HepG2 (cell line): ENCODE measurements around the gene CELF2. TPM values are rescaled to one million over a fixed set of nuclear protein-coding genes. Genes with fewer than 3 reads are reported as not detected.

ENCODE experiments used
- ATAC-seq: fragments of 200-7000 bp; cut with Tn5 transposase; 3 replicates; pipeline ENCODE4 v1.9.1; 2020; ENCODE audit warnings: mild to moderate bottlenecking, moderate library complexity
- BruUV-seq: library from RNA; stranded (reverse); fragments of 400-500 nt; replicated peaks from 2 replicates; lab custom pipeline; 2021; lab: Mats Ljungman, UMichigan
- CTCF ChIA-PET: fragments of 300-600 bp; formaldehyde crosslinking; extraction: SDS; loops from one replicate; lab custom pipeline; 2021; ENCODE audit warnings: low total read pairs, inconsistent platforms, low intra/inter-chr PET ratio; lab: Yijun Ruan, JAX
- POLR2A ChIA-PET: fragments of 350-600 bp; sonication (Branson Sonifier 250); formaldehyde crosslinking; loops from one replicate; lab custom pipeline; 2020; ENCODE audit warnings: antibody characterized with exemption, inconsistent platforms; lab: Yijun Ruan, JAX
- DNase-seq: peaks from one replicate; pipeline ENCODE4 v3.0.0-alpha.2; 2015; ENCODE audit warnings: low spot score
- FAIRE-seq: peaks from 3 replicates; lab custom pipeline; 2011; peaks lifted over from hg19 to GRCh38; lab: Jason Lieb, UNC
- H2AFZ ChIP-seq: one replicate; pipeline ENCODE4 v1.6.1; 2011; ENCODE audit warnings: low read length, inconsistent platforms
- H3K27ac ChIP-seq: fragments of 300-600 bp; 3 replicates; pipeline ENCODE4 v1.8.0; 2011; ENCODE audit warnings: mixed run types, mild to moderate bottlenecking, mixed read lengths, low read length, inconsistent platforms; ENCODE audit not compliant: insufficient read depth; ENCODE audit errors: extremely low read length
- H3K27me3 ChIP-seq, 2 experiments: fragments of 200-600 bp in 1 of 2; 2 replicates in 1 of 2; 3 replicates in 1 of 2; pipeline versions ENCODE4 v1.6.0 to v1.8.0; 2011; ENCODE audit warnings: low read length in 2 of 2, mild to moderate bottlenecking in 2 of 2, moderate library complexity in 2 of 2, inconsistent platforms in 1 of 2; ENCODE audit not compliant: insufficient read depth in 2 of 2, control insufficient read depth in 1 of 2
- H3K36me3 ChIP-seq, 2 experiments: fragments of 200-600 bp in 1 of 2; replicated peaks in 1 of 2; 2 replicates in 1 of 2; 3 replicates in 1 of 2; pipeline versions ENCODE4 v1.5.1 to v1.8.0; 2011; ENCODE audit warnings: low read length in 2 of 2, inconsistent platforms in 1 of 2; ENCODE audit not compliant: insufficient read depth in 2 of 2, control insufficient read depth in 1 of 2
- H3K4me1 ChIP-seq: 2 replicates; pipeline ENCODE4 v1.5.1; 2012; ENCODE audit warnings: low read length, inconsistent platforms; ENCODE audit not compliant: insufficient read depth
- H3K4me2 ChIP-seq: 2 replicates; pipeline ENCODE4 v1.6.0; 2011; ENCODE audit warnings: low read depth, low read length, inconsistent platforms
- H3K4me3 ChIP-seq, 3 experiments: fragments of 200-600 bp in 1 of 3; sonication (generic), shearing (Covaris generic) in 1 of 3; replicated peaks in 1 of 3; 2 replicates each; pipeline ENCODE4 v1.5.1; 2011 to 2016; ENCODE audit warnings: low read length in 3 of 3, inconsistent platforms in 2 of 3, low read depth in 2 of 3, mild to moderate bottlenecking in 2 of 3, control low read depth in 1 of 3, mixed read lengths in 1 of 3; ENCODE audit not compliant: insufficient read depth in 1 of 3
- H3K79me2 ChIP-seq: one replicate; pipeline ENCODE4 v1.6.1; 2011; ENCODE audit warnings: low read length, inconsistent platforms; ENCODE audit not compliant: insufficient read depth
- H3K9ac ChIP-seq: 2 replicates; pipeline ENCODE4 v1.6.0; 2011; ENCODE audit warnings: mild to moderate bottlenecking, low read depth, low read length, inconsistent platforms; ENCODE audit not compliant: insufficient read depth
- H3K9me3 ChIP-seq: 2 replicates; pipeline ENCODE4 v1.5.1; 2012; ENCODE audit warnings: mild to moderate bottlenecking, low read length
- H4K20me1 ChIP-seq: 2 replicates; pipeline ENCODE4 v1.6.0; 2011; ENCODE audit warnings: inconsistent platforms, mild to moderate bottlenecking, low read length, moderate library complexity; ENCODE audit not compliant: insufficient read depth
- IRX3 ChIP-seq: sonication (generic); formaldehyde crosslinking; IDR thresholded peaks from 2 replicates; pipeline ENCODE4 v1.8.1; 2023; ENCODE audit warnings: mild to moderate bottlenecking, low read depth, missing genetic modification reagents, borderline replicate concordance
- MAFK ChIP-seq, 2 experiments: IDR thresholded peaks in 1 of 2; conservative IDR thresholded peaks in 1 of 2; 2 replicates each; pipeline ENCODE4 v1.6.1; 2011; ENCODE audit warnings: improper control_type of control experiment in 2 of 2, low read length in 2 of 2
- NFATC3 ChIP-seq: sonication (generic); formaldehyde crosslinking; IDR thresholded peaks from 2 replicates; pipeline ENCODE4 v1.5.1; 2020; ENCODE audit warnings: mild to moderate bottlenecking, missing genetic modification reagents
- ZFP1 ChIP-seq: IDR thresholded peaks from 2 replicates; pipeline ENCODE4 v1.6.1; 2016
- ZNF432 ChIP-seq: sonication (generic); formaldehyde crosslinking; IDR thresholded peaks from 2 replicates; pipeline ENCODE4 v1.5.0; 2020; ENCODE audit warnings: missing genetic modification reagents, mild to moderate bottlenecking, borderline replicate concordance
- WGBS: methylation state at CpG from one replicate; pipeline ENCODE4 v1.1.6; 2017; ENCODE audit warnings: low lambda C conversion rate; 5-methylcytosine and 5-hydroxymethylcytosine counted together
- in situ Hi-C: cut with HindIII; loops from 2 replicates; pipeline ENCODE4 v1.10.0; 2017; ENCODE audit warnings: low pct_unique_long_range_greater_than_20kb; ENCODE audit not compliant: extremely low pct_ligation_motif_present
- intact Hi-C: fragments of 100-400 bp; cut with micrococcal nuclease; formaldehyde crosslinking; loops from one replicate; pipeline ENCODE4 v1.10.0; 2022; ENCODE audit not compliant: unreplicated experiment
- polyA plus RNA-seq, 8 experiments: library from polyadenylated mRNA; depleted of rRNA in 3 of 8; stranded (reverse) in 7 of 8; unstranded in 1 of 8; fragments of >200 nt; fragmentation: Illumina TruSeq in 4 of 8; extraction: Trizol in 4 of 8; gene quantifications; 2 replicates each; pipeline versions ENCODE4 v1.2.1 to v1.2.3, GENCODE V29; 2011 to 2016; ENCODE audit warnings: low read depth in 4 of 8, missing spikeins in 1 of 8, mixed read lengths in 1 of 8; ENCODE audit not compliant: insufficient read depth in 1 of 8
- total RNA-seq, 5 experiments: library from RNA; depleted of rRNA; stranded (reverse); fragments of >200 nt; fragmentation: Illumina TruSeq; extraction: Trizol; gene quantifications; 2 replicates each; pipeline ENCODE4 v1.2.3, GENCODE V29; 2016; ENCODE audit warnings: low read depth in 1 of 5

Gene CELF2
- total and polyA plus RNA-seq, 2 of the 13 experiments (the other 11 are each of a cell fraction or from before 2014, with no cell fraction given), result not detected

GRCh38 chr10:11297136-11297535 is 279.5 kb downstream of the CELF2 start:
- no peak for ATAC-seq
- BruUV-seq, result no TSS peak
- no peak overlapping the region for H2AFZ ChIP-seq
- peaks cover 2 to 60% of the 10 kb centered on the region in 2 experiments; a peak in 4 of 5 replicates for H3K27me3 ChIP-seq
- no peak overlapping the region for H3K9ac ChIP-seq
- TF ChIP-seq ZNF432 (CRISPR knock-in tag) (no peak), IRX3 (CRISPR knock-in tag) (no peak), NFATC3 (CRISPR knock-in tag) (no peak)
- in situ Hi-C loops, result no loop called here
- DNase-seq, result no peak
- no peaks in the 10 kb centered on the region for H4K20me1 ChIP-seq
- H3K9me3 ChIP-seq, result no peaks in the 10 kb centered on the region
- H3K4me3 ChIP-seq, result no peak overlapping the region
- intact Hi-C loops, result no loop called here
- no peak overlapping the region for H3K4me2 ChIP-seq
- 27% methylated on average over 7 of the region's 8 CpGs for WGBS
- H3K36me3 ChIP-seq, result no peaks in the 10 kb centered on the region
- no peak for FAIRE-seq
- CTCF ChIA-PET, result no interaction called here
- POLR2A ChIA-PET, result no interaction called here
- H3K27ac ChIP-seq, result no peak overlapping the region
- H3K79me2 ChIP-seq, result no peaks in the 10 kb centered on the region
- H3K4me1 ChIP-seq, result no peaks in the 10 kb centered on the region

- DNase-seq (no peak), FAIRE-seq (no peak), ATAC-seq (no peak)
- TF ChIP-seq ZFP1 (no peak), MAFK (conservative IDR thresholded peaks at IDR 0.05 in 1 of 2, IDR thresholded peaks at IDR 0.05 in 1 of 2; ENCODE audit: low read length in 2 of 2) (0 out of 4 replicates have a peak, but pooled peaks of 1 of the 2 experiments have one; percentile 5)
- H3K9me3 ChIP-seq, result no peaks in the 10 kb centered on the region
- H4K20me1 ChIP-seq, result no peaks in the 10 kb centered on the region
- no peaks in the 10 kb centered on the region for H3K79me2 ChIP-seq
- in situ Hi-C loops (no loop called here), intact Hi-C loops (no loop called here)
- POLR2A ChIA-PET, result no interaction called here
- no TSS peak for BruUV-seq
- H2AFZ ChIP-seq, result no peak overlapping the region
- no peak overlapping the region for H3K4me3 ChIP-seq
- CTCF ChIA-PET, result no interaction called here
- H3K27ac ChIP-seq, result no peak overlapping the region
- H3K36me3 ChIP-seq, result no peaks in the 10 kb centered on the region
- H3K9ac ChIP-seq, result no peak overlapping the region
- peaks cover 2 to 64% of the 10 kb centered on the region in 2 experiments; a peak in 4 of 5 replicates for H3K27me3 ChIP-seq
- no peaks in the 10 kb centered on the region for H3K4me1 ChIP-seq
- WGBS, result 0% methylated on average over 5 of the region's 5 CpGs
- no peak overlapping the region for H3K4me2 ChIP-seq
These were observed 280.4 kb downstream of the CELF2 start for GRCh38 chr10:11298116-11298515.
